Measurements from ENCODE around the gene SCN7A.

DNA sequence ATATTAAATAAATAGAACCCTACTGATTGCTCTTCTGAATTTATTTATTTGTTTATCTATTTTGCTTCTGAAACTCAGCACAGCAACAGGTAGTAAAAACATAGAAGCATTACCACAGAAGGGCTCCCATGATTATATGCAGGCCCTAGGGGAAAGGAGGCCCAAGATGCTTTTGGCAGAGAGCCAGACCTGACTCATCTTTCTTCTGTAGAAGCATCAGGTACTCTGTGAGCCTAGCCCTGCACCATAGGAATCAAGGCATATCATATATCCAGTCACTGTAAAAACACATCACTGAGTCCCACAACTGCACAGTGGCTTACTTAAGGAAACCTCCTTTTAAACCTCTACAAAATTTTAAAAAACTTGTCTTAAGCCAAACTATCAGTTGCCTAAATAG lies 120.1 kb downstream of the SCN7A start:
- TF ChIP-seq, protein P1, sequence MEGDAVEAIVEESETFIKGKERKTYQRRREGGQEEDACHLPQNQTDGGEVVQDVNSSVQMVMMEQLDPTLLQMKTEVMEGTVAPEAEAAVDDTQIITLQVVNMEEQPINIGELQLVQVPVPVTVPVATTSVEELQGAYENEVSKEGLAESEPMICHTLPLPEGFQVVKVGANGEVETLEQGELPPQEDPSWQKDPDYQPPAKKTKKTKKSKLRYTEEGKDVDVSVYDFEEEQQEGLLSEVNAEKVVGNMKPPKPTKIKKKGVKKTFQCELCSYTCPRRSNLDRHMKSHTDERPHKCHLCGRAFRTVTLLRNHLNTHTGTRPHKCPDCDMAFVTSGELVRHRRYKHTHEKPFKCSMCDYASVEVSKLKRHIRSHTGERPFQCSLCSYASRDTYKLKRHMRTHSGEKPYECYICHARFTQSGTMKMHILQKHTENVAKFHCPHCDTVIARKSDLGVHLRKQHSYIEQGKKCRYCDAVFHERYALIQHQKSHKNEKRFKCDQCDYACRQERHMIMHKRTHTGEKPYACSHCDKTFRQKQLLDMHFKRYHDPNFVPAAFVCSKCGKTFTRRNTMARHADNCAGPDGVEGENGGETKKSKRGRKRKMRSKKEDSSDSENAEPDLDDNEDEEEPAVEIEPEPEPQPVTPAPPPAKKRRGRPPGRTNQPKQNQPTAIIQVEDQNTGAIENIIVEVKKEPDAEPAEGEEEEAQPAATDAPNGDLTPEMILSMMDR (optimal IDR thresholded peaks at IDR 0.05 in 1 of 3, IDR thresholded peaks at IDR 0.05 in 1 of 3, conservative IDR thresholded peaks at IDR 0.05 in 1 of 3; ENCODE audit: extremely low read depth in 1 of 3, insufficient read depth in 2 of 3, low read length in 3 of 3): no peak
- TF ChIP-seq EZH2 (IDR thresholded peaks at IDR 0.05; ENCODE audit: low read length): no peak
